ENCODE results near the gene EML4. TPM values are rescaled to one million over a fixed set of nuclear protein-coding genes. Genes with fewer than 3 reads are reported as not detected.

EML4 gene
- total and polyA plus RNA-seq, 2 donors (not counting 1 experiment from before 2014, with no cell fraction given): 49.4 to 134 TPM

- H3K9me3 Mint-ChIP-seq (ENCODE audit: insufficient read depth): no peaks in the 10 kb centered on the region
- no peak overlapping the region for H3K9ac ChIP-seq (ENCODE audit: low read length)
- ChIA-PET CTCF (no interaction called here), POLR2A (no interaction called here)
- DNase-seq (no peak), ATAC-seq (ENCODE audit: low read depth) (no peak)
- intact Hi-C loops (cut with micrococcal nuclease): no loop called here
- no peak overlapping the region for H3K4me2 ChIP-seq (replicated peaks; ENCODE audit: low read depth, low read length, poor library complexity, severe bottlenecking)
- H3K27ac Mint-ChIP-seq: peak overlapping the region; percentile 10
- peaks cover 19 to 79% of the 10 kb centered on the region in 2 experiments for H3K36me3 ChIP-seq (replicated peaks in 1 of 2; ENCODE audit: control extremely low read depth in 1 of 2, control insufficient read depth in 1 of 2, extremely low read depth in 1 of 2, insufficient read depth in 2 of 2, low read length in 1 of 2)
- peaks cover 0 to 1% (median 0%) of the 10 kb centered on the region in 3 donors for H3K9me3 ChIP-seq (ENCODE audit: control extremely low read depth in 1 of 3, control insufficient read depth in 2 of 3, insufficient read depth in 1 of 3, low read length in 2 of 3)
- H3K27me3 ChIP-seq (replicated peaks in 1 of 4; ENCODE audit: control extremely low read depth in 1 of 4, control insufficient read depth in 3 of 4, insufficient read depth in 4 of 4, low read length in 3 of 4): no peaks in the 10 kb centered on the region
- no peak overlapping the region for H3K4me3 Mint-ChIP-seq
- H3K79me2 ChIP-seq (ENCODE audit: control insufficient read depth, insufficient read depth, low read length): no peaks in the 10 kb centered on the region
- H4K20me1 ChIP-seq (ENCODE audit: control insufficient read depth, insufficient read depth, low read length, poor library complexity, severe bottlenecking): no peaks in the 10 kb centered on the region
- H3K27me3 Mint-ChIP-seq: no peaks in the 10 kb centered on the region
- 100% methylated on average over 1 of the region's 2 CpGs for WGBS (ENCODE audit: insufficient coverage)
- H3K4me1 Mint-ChIP-seq: no peaks in the 10 kb centered on the region
- no peak overlapping the region for H3K27ac ChIP-seq (ENCODE audit: low read length in 2 of 2)
- no peak overlapping the region for H3K4me3 ChIP-seq (ENCODE audit: control extremely low read depth in 1 of 5, extremely low read depth in 1 of 5, insufficient read depth in 1 of 5, low read depth in 2 of 5, low read length in 4 of 5)
- no peak overlapping the region for H2AFZ ChIP-seq (ENCODE audit: insufficient read depth, low read depth, low read length, poor library complexity, severe bottlenecking)
- no peaks in the 10 kb centered on the region for H3K4me1 ChIP-seq (ENCODE audit: control insufficient read depth in 2 of 2, insufficient read depth in 2 of 2, low read length in 2 of 2)
- TF ChIP-seq, protein P1, sequence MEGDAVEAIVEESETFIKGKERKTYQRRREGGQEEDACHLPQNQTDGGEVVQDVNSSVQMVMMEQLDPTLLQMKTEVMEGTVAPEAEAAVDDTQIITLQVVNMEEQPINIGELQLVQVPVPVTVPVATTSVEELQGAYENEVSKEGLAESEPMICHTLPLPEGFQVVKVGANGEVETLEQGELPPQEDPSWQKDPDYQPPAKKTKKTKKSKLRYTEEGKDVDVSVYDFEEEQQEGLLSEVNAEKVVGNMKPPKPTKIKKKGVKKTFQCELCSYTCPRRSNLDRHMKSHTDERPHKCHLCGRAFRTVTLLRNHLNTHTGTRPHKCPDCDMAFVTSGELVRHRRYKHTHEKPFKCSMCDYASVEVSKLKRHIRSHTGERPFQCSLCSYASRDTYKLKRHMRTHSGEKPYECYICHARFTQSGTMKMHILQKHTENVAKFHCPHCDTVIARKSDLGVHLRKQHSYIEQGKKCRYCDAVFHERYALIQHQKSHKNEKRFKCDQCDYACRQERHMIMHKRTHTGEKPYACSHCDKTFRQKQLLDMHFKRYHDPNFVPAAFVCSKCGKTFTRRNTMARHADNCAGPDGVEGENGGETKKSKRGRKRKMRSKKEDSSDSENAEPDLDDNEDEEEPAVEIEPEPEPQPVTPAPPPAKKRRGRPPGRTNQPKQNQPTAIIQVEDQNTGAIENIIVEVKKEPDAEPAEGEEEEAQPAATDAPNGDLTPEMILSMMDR (IDR thresholded peaks at IDR 0.05): no peak
- TF ChIP-seq EZH2 (IDR thresholded peaks at IDR 0.05; ENCODE audit: borderline replicate concordance, insufficient read depth, low read depth, low read length, poor library complexity, severe bottlenecking): no peak
These were observed 135.0 kb downstream of the EML4 start for GRCh38 chr2:42304059-42304713.

DNA sequence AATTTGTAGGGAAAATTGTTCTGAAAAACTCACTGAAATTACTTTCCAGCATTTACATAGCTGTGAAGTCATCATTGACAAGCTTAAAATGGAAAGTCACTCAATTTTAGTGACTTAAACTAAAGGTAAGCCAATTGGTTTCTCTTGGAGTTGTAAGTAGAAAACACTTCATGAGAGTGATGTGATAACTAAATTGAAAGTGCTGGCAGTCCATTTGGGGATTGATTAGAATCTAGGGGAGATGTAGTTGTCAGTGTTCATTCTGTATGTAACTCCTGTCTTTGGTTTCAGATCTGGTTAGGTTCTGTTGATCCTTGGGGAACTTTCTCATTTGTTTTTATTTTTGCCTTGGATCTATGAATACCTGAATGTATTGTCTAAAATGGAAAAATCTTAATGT, 138.0 kb downstream of the EML4 start:
- H3K27ac Mint-ChIP-seq: no peak overlapping the region
- H3K27ac ChIP-seq (ENCODE audit: low read length in 2 of 2): no peak overlapping the region
- no peak for ATAC-seq (ENCODE audit: low read depth)
- no peaks in the 10 kb centered on the region for H3K79me2 ChIP-seq (ENCODE audit: control insufficient read depth, insufficient read depth, low read length)
- no peaks in the 10 kb centered on the region for H3K27me3 ChIP-seq (replicated peaks in 1 of 4; ENCODE audit: control extremely low read depth in 1 of 4, control insufficient read depth in 3 of 4, insufficient read depth in 4 of 4, low read length in 3 of 4)
- intact Hi-C loops (cut with micrococcal nuclease): no loop called here
- H3K9me3 Mint-ChIP-seq (ENCODE audit: insufficient read depth): no peaks in the 10 kb centered on the region
- DNase-seq: no peak
- TF ChIP-seq, protein P1 (IDR thresholded peaks at IDR 0.05): no peak
- no peak for TF ChIP-seq EZH2 (IDR thresholded peaks at IDR 0.05; ENCODE audit: borderline replicate concordance, insufficient read depth, low read depth, low read length, poor library complexity, severe bottlenecking)
- H3K4me2 ChIP-seq (replicated peaks; ENCODE audit: low read depth, low read length, poor library complexity, severe bottlenecking): no peak overlapping the region
- no peaks in the 10 kb centered on the region for H3K4me1 Mint-ChIP-seq
- H3K9me3 ChIP-seq (ENCODE audit: control extremely low read depth in 1 of 3, control insufficient read depth in 2 of 3, insufficient read depth in 1 of 3, low read length in 2 of 3): peaks cover 0 to 1% (median 0%) of the 10 kb centered on the region in 3 donors
- ChIA-PET POLR2A (no interaction called here), CTCF (no interaction called here)
- H3K4me3 Mint-ChIP-seq: no peak overlapping the region
- no peak overlapping the region for H2AFZ ChIP-seq (ENCODE audit: insufficient read depth, low read depth, low read length, poor library complexity, severe bottlenecking)
- peaks cover 10 to 67% of the 10 kb centered on the region in 2 experiments for H3K36me3 ChIP-seq (replicated peaks in 1 of 2; ENCODE audit: control extremely low read depth in 1 of 2, control insufficient read depth in 1 of 2, extremely low read depth in 1 of 2, insufficient read depth in 2 of 2, low read length in 1 of 2)
- H3K4me1 ChIP-seq (ENCODE audit: control insufficient read depth in 2 of 2, insufficient read depth in 2 of 2, low read length in 2 of 2): no peaks in the 10 kb centered on the region
- H3K27me3 Mint-ChIP-seq: no peaks in the 10 kb centered on the region
- no peak overlapping the region for H3K9ac ChIP-seq (ENCODE audit: low read length)
- H3K4me3 ChIP-seq (ENCODE audit: control extremely low read depth in 1 of 5, extremely low read depth in 1 of 5, insufficient read depth in 1 of 5, low read depth in 2 of 5, low read length in 4 of 5): no peak overlapping the region
- no peaks in the 10 kb centered on the region for H4K20me1 ChIP-seq (ENCODE audit: control insufficient read depth, insufficient read depth, low read length, poor library complexity, severe bottlenecking)
